PC-9 (cell line): Measurements from ENCODE around the gene PTK6. TPM values are rescaled to one million over a fixed set of nuclear protein-coding genes. Genes with fewer than 3 reads are reported as not detected.

ENCODE experiments used
- BruUV-seq: library from RNA; stranded (reverse); fragments of 400-500 nt; replicated peaks from 2 replicates; lab custom pipeline; 2021; lab: Mats Ljungman, UMichigan
- CTCF ChIA-PET: fragments of 300-600 bp; sonication (Branson Sonifier 250); formaldehyde crosslinking; loops from one replicate; lab custom pipeline; 2022; ENCODE audit warnings: antibody characterized with exemption; lab: Charles Lee
- POLR2A ChIA-PET: fragments of 300-600 bp; sonication (Branson Sonifier 250); formaldehyde crosslinking; loops from one replicate; lab custom pipeline; 2022; ENCODE audit warnings: antibody characterized with exemption; ENCODE audit not compliant: unreplicated experiment; lab: Charles Lee
- DNase-seq, 2 experiments: peaks; one replicate each; pipeline versions ENCODE4 v3.0.0 to v3.0.0-alpha.2; 2015 to 2022; ENCODE audit warnings: mixed read lengths in 1 of 2
- H2AFZ ChIP-seq: fragments of 200-600 bp; sonication (generic); 2 replicates; pipeline ENCODE4 v1.8.1; 2017; ENCODE audit warnings: antibody characterized with exemption
- H3F3A ChIP-seq: fragments of 200-600 bp; sonication (generic); 2 replicates; pipeline ENCODE4 v1.8.1; 2017; ENCODE audit warnings: antibody characterized with exemption, mild to moderate bottlenecking, low read depth; ENCODE audit not compliant: insufficient read depth
- H3K27ac ChIP-seq: fragments of 200-600 bp; sonication (generic); 2 replicates; pipeline ENCODE4 v1.6.1; 2016; ENCODE audit warnings: mixed run types
- H3K27me3 ChIP-seq: fragments of 200-600 bp; sonication (generic); 2 replicates; pipeline ENCODE4 v1.6.1; 2016; ENCODE audit warnings: low read depth, mixed run types; ENCODE audit not compliant: insufficient read depth
- H3K36me3 ChIP-seq: fragments of 200-600 bp; sonication (generic); 2 replicates; pipeline ENCODE4 v1.6.1; 2016; ENCODE audit warnings: low read depth, mixed run types
- H3K4me1 ChIP-seq: fragments of 200-600 bp; sonication (generic); replicated peaks from 2 replicates; pipeline ENCODE4 v1.6.1; 2016; ENCODE audit warnings: mixed run types; ENCODE audit not compliant: insufficient read depth
- H3K4me2 ChIP-seq: fragments of 200-600 bp; sonication (generic); 2 replicates; pipeline ENCODE4 v1.6.1; 2017; ENCODE audit warnings: mixed run types
- H3K4me3 ChIP-seq: fragments of 200-600 bp; sonication (generic); 2 replicates; pipeline ENCODE4 v1.6.1; 2016; ENCODE audit warnings: mixed run types
- H3K79me2 ChIP-seq: fragments of 200-600 bp; sonication (generic); 2 replicates; pipeline ENCODE4 v1.6.1; 2017; ENCODE audit warnings: low read depth, mixed run types
- H3K9me2 ChIP-seq: fragments of 200-600 bp; sonication (generic); 2 replicates; pipeline ENCODE4 v1.8.1; 2017; ENCODE audit warnings: mild to moderate bottlenecking; ENCODE audit not compliant: insufficient read depth
- H3K9me3 ChIP-seq: fragments of 200-600 bp; sonication (generic); 2 replicates; pipeline ENCODE4 v1.8.1; 2016; ENCODE audit warnings: low read depth; ENCODE audit not compliant: insufficient read depth
- H4K20me1 ChIP-seq: fragments of 200-600 bp; sonication (generic); 2 replicates; pipeline ENCODE4 v1.8.1; 2017; ENCODE audit not compliant: insufficient read depth
- CTCF ChIP-seq: fragments of 200-600 bp; sonication (generic); conservative IDR thresholded peaks from 2 replicates; pipeline ENCODE4 v1.6.1; 2017; ENCODE audit warnings: mixed run types, antibody characterized with exemption, mild to moderate bottlenecking, moderate library complexity
- EZH2 ChIP-seq: fragments of 200-600 bp; sonication (generic); IDR thresholded peaks from 2 replicates; pipeline ENCODE4 v1.8.0; 2017; ENCODE audit warnings: antibody characterized with exemption, low read depth
- intact Hi-C: fragments of 100-400 bp; cut with micrococcal nuclease; formaldehyde crosslinking; loops from one replicate; pipeline ENCODE4 v1.10.0; 2022; ENCODE audit not compliant: unreplicated experiment
- total RNA-seq: library from RNA; stranded (reverse); gene quantifications from 2 replicates; pipeline ENCODE4 v1.2.3, GENCODE V29; 2021

PTK6 gene
- total RNA-seq, 1 experiment from 2014 or later = 12.9 TPM

GRCh38 chr20:63519668-63520503 lies 17.3 kb downstream of the PTK6 start:
- ChIA-PET POLR2A (interaction anchor here (0.6 to 0.7 kb wide), 7 partner anchors 21 to 575 kb away, joined by 3 to 16 read pairs (median 6); no protein-coding TSS in a partner anchor), CTCF (interaction anchor here (0.6 kb wide), 2 partner anchors 13 to 33 kb away, joined by 6 to 9 read pairs; no protein-coding TSS in a partner anchor)
- no peak overlapping the region for H3K27ac ChIP-seq
- H3K9me2 ChIP-seq = no peaks in the 10 kb centered on the region
- H3K4me2 ChIP-seq = peak overlapping the region; percentile 100
- H4K20me1 ChIP-seq = no peaks in the 10 kb centered on the region; the same call in 1 of the 2 replicates
- H3F3A ChIP-seq = peaks cover 28% of the 10 kb centered on the region; the same call in 1 of the 2 replicates
- H3K4me3 ChIP-seq = peak overlapping the region; percentile 99
- intact Hi-C loops = loop anchor here (2.0 kb wide), 1 partner anchor 33 kb away; no protein-coding TSS in a partner anchor
- H3K27me3 ChIP-seq = no peaks in the 10 kb centered on the region
- BruUV-seq = TSS peak; percentile 43
- DNase-seq = peak; percentile 37 to 77
- peaks cover 7% of the 10 kb centered on the region for H3K79me2 ChIP-seq
- H3K9me3 ChIP-seq = peaks cover 11% of the 10 kb centered on the region
- peaks cover 7% of the 10 kb centered on the region; the same call in 1 of the 2 replicates for H3K4me1 ChIP-seq
- TF ChIP-seq EZH2 (no peak), CTCF (no peak; the same call in 1 of the 2 replicates)
- peak overlapping the region; percentile 97 for H2AFZ ChIP-seq
- peaks cover 18% of the 10 kb centered on the region for H3K36me3 ChIP-seq

- intact Hi-C loops = no loop called here
- ChIA-PET POLR2A (no interaction called here), CTCF (interaction anchor here (0.7 kb wide), 1 partner anchor 55 kb away, joined by 4 read pairs; no protein-coding TSS in a partner anchor)
- no TSS peak for BruUV-seq
- Histone ChIP-seq H4K20me1 (no peaks in the 10 kb centered on the region), H3K9me2 (no peaks in the 10 kb centered on the region), H3K79me2 (peaks cover 7% of the 10 kb centered on the region), H3K4me2 (peak overlapping the region; percentile 100; the same call in 1 of the 2 replicates), H2AFZ (no peak overlapping the region), H3K4me3 (no peak overlapping the region), H3K27ac (no peak overlapping the region), H3K27me3 (peaks cover 5% of the 10 kb centered on the region), H3K36me3 (peaks cover 18% of the 10 kb centered on the region), H3F3A (peaks cover 20% of the 10 kb centered on the region; the same call in 1 of the 2 replicates), H3K9me3 (peaks cover 11% of the 10 kb centered on the region), H3K4me1 (peaks cover 7% of the 10 kb centered on the region; the same call in 1 of the 2 replicates)
- no peak for DNase-seq
- no peak for TF ChIP-seq EZH2
- TF ChIP-seq CTCF = no peak
Measured at GRCh38 chr20:63518946-63519667, 18.1 kb downstream of the PTK6 start.

GRCh38 chr20:63518351-63518861 lies 18.8 kb downstream of the PTK6 start:
- POLR2A ChIA-PET = no interaction called here
- TF ChIP-seq EZH2 = no peak
- TF ChIP-seq CTCF = no peak
- no peak for DNase-seq
- H3K27ac ChIP-seq = no peak overlapping the region
- H3K36me3 ChIP-seq = peaks cover 13% of the 10 kb centered on the region
- H3K4me3 ChIP-seq = no peak overlapping the region
- H3F3A ChIP-seq = peaks cover 13% of the 10 kb centered on the region; the same call in 1 of the 2 replicates
- peaks cover 12% of the 10 kb centered on the region for H3K27me3 ChIP-seq
- CTCF ChIA-PET = interaction anchor here (0.7 kb wide), 1 partner anchor 54 kb away, joined by 4 read pairs; no protein-coding TSS in a partner anchor
- H2AFZ ChIP-seq = no peak overlapping the region
- BruUV-seq = TSS peak; percentile 14
- peaks cover 5% of the 10 kb centered on the region; the same call in 1 of the 2 replicates for H3K9me3 ChIP-seq
- peaks cover 7% of the 10 kb centered on the region; the same call in 1 of the 2 replicates for H3K4me1 ChIP-seq
- H3K79me2 ChIP-seq = peaks cover 7% of the 10 kb centered on the region
- H4K20me1 ChIP-seq = no peaks in the 10 kb centered on the region
- intact Hi-C loops = no loop called here
- H3K4me2 ChIP-seq = no peak overlapping the region
- H3K9me2 ChIP-seq = no peaks in the 10 kb centered on the region
